GM18868 (cell line): Measurements from ENCODE around the gene FYN.
"Not testable (repeated sequence)": the region's sequence is repeated elsewhere in the genome, so short reads cannot be mapped to it uniquely, and the experiment has no call there.

Experiments
- ATAC-seq: cut with Tn5 transposase; IDR thresholded peaks from one replicate; pipeline ENCODE4 v1.9.1; 2021; ENCODE audit warnings: mild to moderate bottlenecking, moderate library complexity; ENCODE audit not compliant: unreplicated experiment

Gene FYN

GRCh38 chr6:111642463-111643158, 230.6 kb downstream of the FYN start:
- peak; percentile 63 for ATAC-seq

GRCh38 chr6:111639266-111639665, 234.0 kb downstream of the FYN start:
- ATAC-seq: no peak

- ATAC-seq: not testable (repeated sequence)
These were observed 238.3 kb downstream of the FYN start for GRCh38 chr6:111634981-111635380.

- ATAC-seq: no peak
These were observed 239.4 kb downstream of the FYN start for GRCh38 chr6:111633822-111634221.

- no peak for ATAC-seq
These were observed 240.6 kb downstream of the FYN start for GRCh38 chr6:111632468-111633247.

- ATAC-seq: no peak
These were observed 241.3 kb downstream of the FYN start for GRCh38 chr6:111631903-111632460.

- no peak for ATAC-seq
These were observed 242.2 kb downstream of the FYN start for GRCh38 chr6:111631018-111631417.

GRCh38 chr6:111628142-111628850, 245.0 kb downstream of the FYN start:
- ATAC-seq: no peak

- no peak for ATAC-seq
These were observed 246.8 kb downstream of the FYN start for GRCh38 chr6:111626441-111626840.

- no peak for ATAC-seq
These were observed 247.5 kb downstream of the FYN start for GRCh38 chr6:111625461-111626391.

GRCh38 chr6:111625099-111625416, 248.2 kb downstream of the FYN start:
- no peak for ATAC-seq

GRCh38 chr6:111624401-111625098, 248.7 kb downstream of the FYN start:
- no peak for ATAC-seq

- ATAC-seq: no peak
These were observed 250.1 kb downstream of the FYN start for GRCh38 chr6:111623046-111623718.

GRCh38 chr6:111620169-111620568, 253.1 kb downstream of the FYN start:
- no peak for ATAC-seq

GRCh38 chr6:111618407-111618806, 254.8 kb downstream of the FYN start:
- ATAC-seq: no peak

- no peak for ATAC-seq
These were observed 256.1 kb downstream of the FYN start for GRCh38 chr6:111617149-111617548.

GRCh38 chr6:111615916-111616612, 257.2 kb downstream of the FYN start:
- no peak for ATAC-seq

- ATAC-seq: no peak
These were observed 258.2 kb downstream of the FYN start for GRCh38 chr6:111614833-111615582.
